Measurements from ENCODE around the gene PHC3. TPM values are rescaled to one million over a fixed set of nuclear protein-coding genes. Genes with fewer than 3 reads are reported as not detected.

Gene PHC3
- total and polyA plus RNA-seq, 9 donors: 9.9 to 121 (median 90.2) TPM

Small RNAs within 50 kb of the gene (small RNA-seq; reads per million reads assigned to genes)
- not detected for gene RNU4-38P
- gene RNU6-315P: not detected

Other genes starting within 250 kb of the PHC3 start
- 100 to 1,000 TPM in 5 of 7 donors, 10 to 100 TPM in 2; 34.0 to 178 (median 131) TPM for gene SEC62, start 214.9 kb downstream of the PHC3 start, total RNA-seq
- gene SEC62, start 214.9 kb downstream of the PHC3 start, polyA plus RNA-seq: 100 to 1,000 TPM in 1 of 2 donors, 10 to 100 TPM in 1; 49.6 to 113 TPM
- gene GPR160, start 143.7 kb downstream of the PHC3 start, total RNA-seq: 1 to 10 TPM in 3 of 7 donors, under 1 TPM in 4; 0.35 to 6.1 (median 0.97) TPM
- gene GPR160, start 143.7 kb downstream of the PHC3 start, polyA plus RNA-seq: 1 to 10 TPM in 1 of 2 donors, under 1 TPM in 1; 0.74 to 2.8 TPM
- 10 to 100 TPM; 33.2 to 62.4 (median 42.3) TPM for gene PRKCI, start 40.7 kb upstream of the PHC3 start, total RNA-seq
- gene PRKCI, start 40.7 kb upstream of the PHC3 start, polyA plus RNA-seq: 10 to 100 TPM; 15.5 TPM
- gene SKIL, start 176.0 kb upstream of the PHC3 start, total RNA-seq: 10 to 100 TPM; 39.3 to 57.8 (median 50.3) TPM
- gene SKIL, start 176.0 kb upstream of the PHC3 start, polyA plus RNA-seq: 10 to 100 TPM in 1 of 2 donors, 1 to 10 TPM in 1; 8.2 to 10.8 TPM
- 100 to 1,000 TPM in 3 of 7 donors, 10 to 100 TPM in 4; 75.1 to 247 (median 79.5) TPM for gene CLDN11, start 237.1 kb upstream of the PHC3 start, total RNA-seq
- gene CLDN11, start 237.1 kb upstream of the PHC3 start, polyA plus RNA-seq: 100 to 1,000 TPM; 125 to 254 TPM